Stimulated activated naive CD8-positive, alpha-beta T cell treated with anti-CD3 and anti-CD28 coated beads, Interleukin-15, Interleukin-2, amounts not matched to agents 100 U/mL and 50 U/mL, for 24 hours (primary cell): Measurements from ENCODE around the gene LSMEM2.
A peak's percentile ranks its signal among the peaks of the same experiment; 100 is the strongest.
"Not testable (repeated sequence)": the region's sequence is repeated elsewhere in the genome, so short reads cannot be mapped to it uniquely, and the experiment has no call there.

ENCODE experiments used
- ATAC-seq: fragments of 150-1000 bp; cut with Tn5 transposase; one replicate; pipeline ENCODE4 v1.10.0; 2021
- DNase-seq: peaks from one replicate; pipeline ENCODE4 v3.0.0; 2021

Gene LSMEM2

DNA sequence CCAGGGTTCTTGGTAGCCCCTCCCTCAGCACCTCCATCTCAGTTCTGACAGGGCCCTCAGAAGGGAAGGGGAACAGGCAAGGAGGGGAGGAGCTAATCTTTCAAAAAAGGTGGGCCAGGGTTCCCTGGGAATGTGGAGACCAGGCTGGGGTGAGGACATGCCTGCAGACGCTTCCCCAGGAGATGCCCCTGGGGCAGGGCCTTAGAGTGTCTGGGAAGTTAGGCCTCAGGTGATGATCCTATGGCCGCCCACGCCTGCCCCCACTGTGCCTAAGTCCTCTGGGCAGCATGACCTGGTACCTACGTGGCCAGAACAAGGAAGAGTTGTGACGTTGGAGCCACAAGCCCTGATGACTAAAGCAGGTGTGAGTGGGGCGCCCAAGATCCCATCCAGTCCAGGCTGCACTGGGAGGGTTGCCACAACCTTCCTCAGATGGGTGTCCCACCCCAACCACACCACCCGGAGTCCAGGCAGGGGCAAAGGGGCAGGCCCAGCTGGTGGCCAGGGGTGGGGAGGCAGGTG is 13.9 kb upstream of the LSMEM2 start:
- no peak for ATAC-seq
- DNase-seq: no peak

DNA sequence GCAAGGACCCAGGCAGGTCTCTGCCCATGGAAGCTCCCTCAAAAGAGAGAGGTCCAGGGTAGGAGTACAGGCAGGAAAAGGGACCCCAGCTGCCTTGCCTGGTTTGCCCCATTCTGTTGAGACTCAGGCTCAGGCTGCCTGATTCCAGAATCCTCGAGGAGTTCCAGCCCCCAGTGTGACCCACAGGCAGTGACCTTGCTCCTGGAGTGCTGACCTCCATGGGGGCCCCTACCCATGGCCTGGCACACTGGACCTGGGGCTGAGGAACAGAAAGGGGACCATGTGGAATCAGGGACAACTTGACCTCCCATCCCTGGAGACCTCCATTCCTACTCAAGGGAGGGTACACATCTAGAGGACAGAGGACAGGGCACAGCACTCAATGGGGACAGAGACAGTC is 13.3 kb upstream of the LSMEM2 start:
- DNase-seq (no peak), ATAC-seq (no peak)

DNA sequence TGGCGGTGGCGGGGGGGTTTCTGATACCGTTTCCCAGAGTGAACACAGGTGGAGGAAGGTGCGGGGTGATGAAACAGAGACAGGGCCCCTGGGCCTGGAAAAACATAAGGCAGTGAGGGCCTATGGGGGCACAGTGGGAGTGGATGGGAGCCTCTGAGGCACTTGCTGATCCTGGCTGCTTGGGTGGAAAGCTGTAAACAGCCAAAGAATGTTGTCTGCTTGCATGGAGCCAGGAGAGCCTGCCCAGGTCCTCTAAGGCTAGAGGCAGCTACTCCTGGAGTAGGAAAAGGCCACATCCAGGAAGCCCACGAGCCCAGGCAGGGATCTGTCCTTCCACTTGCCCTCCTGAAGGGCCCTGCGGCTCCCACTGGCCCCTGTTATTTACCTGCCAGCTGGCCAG is 12.9 kb upstream of the LSMEM2 start:
- ATAC-seq: no peak
- no peak for DNase-seq

DNA sequence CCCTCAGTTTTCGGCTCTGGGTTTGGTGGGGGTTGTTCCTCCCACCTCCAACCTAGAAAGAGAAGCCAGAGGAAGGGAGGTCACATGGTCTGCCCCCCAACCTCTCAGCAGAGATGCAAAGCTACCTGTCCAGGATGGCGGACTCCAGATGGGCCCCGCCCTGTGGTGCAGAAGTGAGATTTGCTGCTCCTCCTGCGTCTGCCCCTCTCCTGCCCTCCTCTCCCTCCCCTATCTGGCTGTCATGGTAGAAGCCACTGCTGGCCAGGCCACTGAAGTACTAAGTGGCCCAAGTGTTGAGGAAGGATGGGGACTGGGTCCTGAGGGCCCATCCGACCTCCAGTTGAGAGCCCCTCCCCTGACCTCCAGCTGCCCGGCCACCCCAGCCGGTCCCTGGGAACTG is 12.1 kb upstream of the LSMEM2 start:
- ATAC-seq (no peak), DNase-seq (no peak)

DNA sequence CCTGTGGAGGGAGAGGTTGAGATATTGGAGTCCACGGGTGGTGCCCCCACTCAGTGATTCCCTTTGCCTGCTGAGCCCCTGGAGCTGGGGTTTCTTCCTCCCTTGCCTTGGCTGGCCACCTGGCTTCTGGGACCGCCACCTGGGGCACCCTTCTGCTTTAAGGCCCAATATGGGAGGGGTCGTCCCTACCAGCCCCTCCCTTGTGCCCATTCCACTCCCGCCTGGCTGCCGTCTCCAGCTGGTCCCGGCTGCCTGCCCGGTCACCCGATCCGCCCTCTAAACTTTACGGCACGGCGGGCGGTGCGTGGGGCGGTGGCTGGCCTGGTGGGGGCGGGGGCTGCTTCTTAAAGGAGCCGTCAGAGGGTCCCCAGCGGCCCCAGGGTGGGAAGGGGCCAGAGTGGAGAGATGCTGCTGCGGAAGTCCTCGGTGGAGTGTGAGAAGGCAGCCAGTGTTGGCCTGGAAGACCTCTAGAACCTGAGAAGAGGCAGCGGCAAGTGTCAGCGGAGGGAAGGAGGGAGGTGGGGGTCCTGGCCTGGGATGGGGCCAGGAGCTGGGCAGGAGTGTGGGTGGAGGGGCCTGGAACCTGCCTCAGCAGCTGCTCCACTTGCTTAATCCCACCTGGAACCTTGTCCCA is 11.5 kb upstream of the LSMEM2 start:
- no peak for ATAC-seq
- no peak for DNase-seq

DNA sequence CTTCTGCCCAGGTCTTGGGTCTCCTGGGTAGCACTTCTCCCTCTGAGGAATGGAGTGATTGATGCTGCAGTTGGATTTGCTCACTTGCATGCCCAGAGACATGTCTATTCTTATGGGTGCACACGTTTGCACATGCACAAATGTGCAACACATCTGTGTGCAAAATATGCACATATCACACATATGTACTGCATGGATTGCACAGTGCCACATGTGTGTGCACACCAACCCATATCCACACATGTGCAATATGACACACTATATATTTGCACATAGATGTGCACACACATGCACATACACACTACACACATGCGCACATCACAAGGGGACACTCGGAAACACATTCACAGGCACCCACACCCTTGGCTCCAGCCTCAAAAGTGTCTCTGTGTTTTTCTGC is 10.6 kb upstream of the LSMEM2 start:
- ATAC-seq (no peak), DNase-seq (no peak)

DNA sequence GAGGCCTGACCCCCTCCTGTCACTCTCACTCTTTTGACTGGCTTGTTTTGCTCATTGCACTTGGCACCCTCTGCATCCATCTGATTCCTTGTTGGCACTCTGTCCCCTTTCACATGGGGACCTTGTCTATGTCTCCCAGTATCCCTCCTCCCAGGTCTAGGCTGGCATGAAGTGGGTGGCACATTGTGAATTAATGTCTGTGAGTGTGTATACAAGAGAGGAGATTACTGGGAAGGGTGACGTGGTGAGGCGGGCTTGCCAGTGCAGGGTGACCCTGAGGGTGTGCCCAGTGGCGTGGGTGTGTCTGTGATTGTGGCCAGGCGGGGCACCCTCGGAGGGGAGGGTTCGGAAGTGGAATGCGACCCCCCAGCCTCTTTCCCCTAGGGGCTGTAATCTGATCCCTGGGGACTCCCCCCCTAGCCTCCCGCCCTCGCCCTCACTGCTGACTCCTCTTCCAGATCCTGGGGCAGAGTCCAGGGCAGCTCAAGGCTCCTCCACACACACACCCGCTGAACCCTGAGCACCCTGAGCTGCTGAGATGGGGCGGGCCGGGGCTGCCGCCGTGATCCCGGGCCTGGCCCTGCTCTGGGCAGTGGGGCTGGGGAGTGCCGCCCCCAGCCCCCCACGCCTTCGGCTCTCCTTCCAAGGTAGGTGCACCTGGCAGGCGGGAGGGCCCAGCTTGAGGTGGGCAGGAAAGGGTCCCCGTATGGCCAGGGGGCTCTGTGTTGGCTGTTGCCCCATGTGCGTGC is 10.0 kb upstream of the LSMEM2 start, which contains the start of gene SEMA3B:
Gene SEMA3B (plus strand): TSS at position 445 of the 749 bp plus-strand sequence. CDS start 94 bp downstream, at position 539.
- ATAC-seq: no peak
- no peak for DNase-seq

DNA sequence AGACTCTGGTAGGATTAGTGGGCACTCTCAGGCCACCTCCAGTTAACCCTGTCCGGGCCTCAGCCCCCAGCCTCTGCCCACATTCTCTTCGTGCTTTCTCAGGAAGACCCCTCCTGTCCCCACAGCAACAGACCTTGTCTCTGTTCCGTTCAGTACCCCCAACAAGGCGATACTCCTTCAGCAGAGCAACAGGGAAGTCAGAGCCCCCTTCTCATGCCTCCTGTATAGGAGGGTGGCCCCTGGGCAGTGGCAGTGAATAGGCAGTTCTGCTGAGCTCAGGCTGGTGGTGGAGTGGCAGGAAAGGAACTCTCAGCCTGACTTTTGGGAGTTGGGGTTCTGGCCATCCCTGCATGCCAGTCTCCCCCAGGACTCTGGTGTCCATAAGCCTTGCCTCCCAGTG is 9.4 kb upstream of the LSMEM2 start:
- DNase-seq: no peak
- no peak for ATAC-seq

DNA sequence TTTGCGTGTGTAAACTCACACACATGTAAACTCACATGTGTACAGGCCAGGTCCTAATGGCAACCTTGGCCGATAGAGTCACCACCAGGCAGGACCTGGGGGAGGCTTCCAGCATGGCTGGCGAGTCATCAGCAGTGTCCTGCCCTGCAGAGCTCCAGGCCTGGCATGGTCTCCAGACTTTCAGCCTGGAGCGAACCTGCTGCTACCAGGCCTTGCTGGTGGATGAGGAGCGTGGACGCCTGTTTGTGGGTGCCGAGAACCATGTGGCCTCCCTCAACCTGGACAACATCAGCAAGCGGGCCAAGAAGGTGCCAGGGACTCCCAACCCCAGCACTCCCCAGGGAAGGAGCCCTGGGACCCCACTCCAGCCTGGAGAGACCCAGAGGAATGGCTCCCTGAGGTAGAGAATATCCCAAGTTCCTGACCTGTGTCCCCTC is 8.9 kb upstream of the LSMEM2 start:
- DNase-seq: no peak
- ATAC-seq: no peak

DNA sequence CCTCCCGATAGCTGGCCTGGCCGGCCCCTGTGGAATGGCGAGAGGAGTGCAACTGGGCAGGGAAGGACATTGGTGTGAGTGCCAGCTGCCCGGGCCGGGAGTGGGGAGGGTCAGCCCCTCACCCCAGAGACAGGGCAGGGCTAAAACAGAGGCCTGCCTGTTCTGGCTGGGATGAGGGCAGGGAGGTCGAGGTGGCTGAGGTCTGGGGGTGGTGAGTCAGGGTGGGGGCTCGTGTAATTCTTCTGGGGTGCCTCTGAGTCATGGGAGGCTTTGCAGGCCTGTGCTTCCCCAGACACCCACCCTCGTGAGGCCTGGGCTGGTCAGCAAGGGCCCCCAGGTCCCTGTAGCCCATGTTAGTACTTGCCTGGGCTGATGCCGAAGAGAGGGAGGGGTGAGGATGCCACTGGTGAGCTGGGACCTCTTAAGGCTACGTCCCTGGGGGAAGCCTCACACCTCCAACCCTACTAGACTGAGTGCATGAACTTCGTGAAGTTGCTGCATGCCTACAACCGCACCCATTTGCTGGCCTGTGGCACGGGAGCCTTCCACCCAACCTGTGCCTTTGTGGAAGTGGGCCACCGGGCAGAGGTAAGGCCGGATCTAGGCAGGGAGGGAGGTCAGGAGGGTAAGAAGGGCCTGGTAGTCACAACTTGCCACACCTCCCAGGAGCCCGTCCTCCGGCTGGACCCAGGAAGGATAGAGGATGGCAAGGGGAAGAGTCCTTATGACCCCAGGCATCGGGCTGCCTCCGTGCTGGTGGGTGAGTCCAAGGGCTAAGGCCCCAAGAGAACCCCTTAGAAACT is 8.3 kb upstream of the LSMEM2 start:
- ATAC-seq (no peak), DNase-seq (no peak)

DNA sequence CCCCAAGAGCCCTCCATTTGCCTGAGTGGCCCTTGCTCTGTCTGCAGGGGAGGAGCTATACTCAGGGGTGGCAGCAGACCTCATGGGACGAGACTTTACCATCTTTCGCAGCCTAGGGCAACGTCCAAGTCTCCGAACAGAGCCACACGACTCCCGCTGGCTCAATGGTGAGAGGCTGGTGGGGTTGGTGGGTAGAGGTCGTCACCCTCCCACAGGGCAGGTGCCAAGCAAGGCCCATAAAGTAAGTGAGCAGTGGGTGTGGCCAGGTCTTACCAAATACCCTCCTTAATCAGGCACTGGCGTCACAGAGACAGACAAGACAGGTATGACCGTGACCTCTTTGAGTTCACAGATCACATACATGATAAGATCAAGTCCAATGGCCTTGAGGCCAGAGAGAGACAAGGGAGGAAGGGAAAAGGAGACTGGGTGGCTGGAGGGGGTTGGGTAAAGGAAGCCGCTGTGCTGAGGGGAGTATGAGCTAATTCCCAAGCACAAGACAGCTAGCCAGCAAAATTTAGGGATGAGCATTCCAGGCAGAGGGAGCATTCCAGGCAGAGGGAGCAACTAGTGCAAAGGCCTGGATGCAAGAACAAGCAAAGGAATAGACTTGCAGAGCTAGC is 7.5 kb upstream of the LSMEM2 start:
- ATAC-seq: no peak
- DNase-seq: no peak

DNA sequence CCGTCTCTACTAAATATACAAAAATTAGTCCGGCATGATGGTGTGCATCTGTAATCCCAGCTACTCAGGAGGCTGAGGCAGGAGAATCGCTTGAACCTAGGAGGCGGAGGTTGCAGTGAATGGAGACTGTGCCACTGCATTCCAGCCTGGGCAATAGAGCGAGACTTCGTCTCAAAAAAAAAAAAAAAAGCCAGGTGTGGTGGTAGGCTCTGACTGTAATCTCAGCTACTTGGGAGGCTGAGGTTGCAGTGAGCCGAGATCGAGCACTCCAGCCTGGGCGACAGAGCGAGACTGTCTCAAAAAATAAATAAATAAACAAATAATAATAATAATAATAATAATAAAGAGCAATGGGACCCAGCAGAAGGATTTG is 6.4 kb upstream of the LSMEM2 start:
- DNase-seq, ATAC-seq: not testable (repeated sequence)

DNA sequence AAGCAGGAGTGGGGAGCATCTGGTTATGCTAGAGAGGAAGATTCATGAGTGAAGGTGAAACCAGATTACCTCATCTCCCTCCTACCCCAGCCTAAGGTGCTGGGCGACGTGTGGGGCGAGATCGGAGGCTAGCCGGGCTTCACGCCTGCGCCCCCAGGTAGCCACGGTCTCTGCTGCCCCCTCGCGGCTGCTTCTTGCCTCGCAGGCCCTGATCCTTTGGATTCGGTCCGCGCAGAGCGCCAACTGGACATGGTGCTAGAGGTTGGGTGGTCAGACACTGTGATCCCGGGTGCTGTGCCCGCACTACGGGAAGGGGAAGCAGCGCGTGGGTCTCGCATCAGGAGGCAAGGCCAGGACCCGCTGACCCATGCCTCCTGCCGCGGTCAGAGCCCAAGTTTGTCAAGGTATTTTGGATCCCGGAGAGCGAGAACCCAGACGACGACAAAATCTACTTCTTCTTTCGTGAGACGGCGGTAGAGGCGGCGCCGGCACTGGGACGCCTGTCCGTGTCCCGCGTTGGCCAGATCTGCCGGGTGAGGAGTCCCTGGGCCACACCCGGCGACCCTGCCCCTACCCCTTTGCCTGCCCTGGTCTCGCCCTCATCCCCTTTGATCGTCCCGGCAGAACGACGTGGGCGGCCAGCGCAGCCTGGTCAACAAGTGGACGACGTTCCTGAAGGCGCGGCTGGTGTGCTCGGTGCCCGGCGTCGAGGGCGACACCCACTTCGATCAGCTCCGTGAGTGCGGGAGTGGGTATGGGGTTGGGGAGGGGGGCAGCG is 5.8 kb upstream of the LSMEM2 start:
- DNase-seq: peak; percentile 96
- peak; percentile 90 for ATAC-seq

DNA sequence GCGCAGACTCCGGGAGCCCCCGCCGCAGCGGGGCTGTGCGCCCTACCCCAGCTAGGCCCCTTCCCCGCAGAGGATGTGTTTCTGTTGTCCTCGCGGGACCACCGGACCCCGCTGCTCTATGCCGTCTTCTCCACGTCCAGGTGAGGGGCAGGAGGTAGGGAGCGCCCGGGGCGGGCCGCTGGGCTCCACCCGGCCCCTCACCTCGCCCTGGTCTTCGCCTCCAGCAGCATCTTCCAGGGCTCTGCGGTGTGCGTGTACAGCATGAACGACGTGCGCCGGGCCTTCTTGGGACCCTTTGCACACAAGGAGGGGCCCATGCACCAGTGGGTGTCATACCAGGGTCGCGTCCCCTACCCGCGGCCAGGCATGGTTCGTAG is 5.2 kb upstream of the LSMEM2 start:
- DNase-seq (no peak), ATAC-seq (no peak)

DNA sequence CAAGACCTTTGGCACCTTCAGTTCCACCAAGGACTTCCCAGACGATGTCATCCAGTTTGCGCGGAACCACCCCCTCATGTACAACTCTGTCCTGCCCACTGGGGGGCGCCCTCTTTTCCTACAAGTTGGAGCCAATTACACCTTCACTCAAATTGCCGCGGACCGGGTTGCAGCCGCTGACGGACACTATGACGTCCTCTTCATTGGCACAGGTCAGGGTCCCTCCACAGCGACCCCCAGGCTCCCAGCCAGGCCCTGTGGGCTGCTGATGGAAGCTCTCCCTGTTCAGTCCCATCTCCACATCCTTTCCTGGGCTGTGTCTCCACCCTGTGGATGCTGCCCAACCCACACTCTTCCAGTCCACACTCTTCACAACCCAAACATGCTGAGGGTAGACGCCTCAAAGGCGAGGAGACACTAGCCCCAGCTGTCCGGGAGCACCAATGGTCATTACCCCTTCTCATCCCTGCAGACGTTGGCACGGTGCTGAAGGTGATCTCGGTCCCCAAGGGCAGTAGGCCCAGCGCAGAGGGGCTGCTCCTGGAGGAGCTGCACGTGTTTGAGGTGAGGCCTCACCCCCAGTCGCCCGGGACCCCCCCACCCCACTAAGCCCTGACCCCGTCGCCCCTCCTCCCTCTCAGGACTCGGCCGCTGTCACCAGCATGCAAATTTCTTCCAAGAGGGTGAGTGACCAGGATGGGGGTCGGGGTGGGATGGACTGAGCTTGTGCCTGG is 4.3 kb upstream of the LSMEM2 start:
- ATAC-seq (peak; percentile 34), DNase-seq (peak; percentile 84)

DNA sequence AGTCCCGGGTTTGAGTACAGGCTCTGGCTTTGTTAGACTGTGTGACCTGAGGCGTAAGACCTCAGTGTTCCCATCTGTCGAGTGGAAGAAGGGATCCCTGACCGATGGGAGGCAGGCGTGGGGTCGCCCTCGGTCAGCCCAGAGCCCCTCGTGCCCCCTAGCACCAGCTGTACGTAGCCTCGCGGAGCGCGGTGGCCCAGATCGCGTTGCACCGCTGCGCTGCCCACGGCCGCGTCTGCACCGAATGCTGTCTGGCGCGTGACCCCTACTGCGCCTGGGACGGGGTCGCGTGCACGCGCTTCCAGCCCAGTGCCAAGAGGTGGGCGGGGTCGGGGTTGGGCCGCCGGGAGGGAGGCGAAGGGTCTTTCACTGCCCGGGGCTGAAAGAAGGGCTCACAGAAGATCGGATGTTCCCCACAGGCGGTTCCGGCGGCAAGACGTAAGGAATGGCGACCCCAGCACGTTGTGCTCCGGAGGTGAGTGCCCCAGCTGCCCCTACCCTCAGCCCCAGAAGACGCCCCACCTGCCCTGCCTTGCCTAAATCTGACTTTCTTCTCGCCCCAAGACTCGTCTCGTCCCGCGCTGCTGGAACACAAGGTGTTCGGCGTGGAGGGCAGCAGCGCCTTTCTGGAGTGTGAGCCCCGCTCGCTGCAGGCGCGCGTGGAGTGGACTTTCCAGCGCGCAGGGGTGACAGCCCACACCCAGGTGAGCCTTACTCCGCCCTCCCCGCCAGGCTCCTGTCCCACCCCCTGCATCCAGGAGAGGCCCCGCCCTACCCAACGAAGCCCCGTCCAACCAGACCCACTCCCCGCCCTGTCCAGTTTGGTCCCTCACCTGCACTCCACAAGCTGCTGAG is 3.5 kb upstream of the LSMEM2 start:
- ATAC-seq (no peak), DNase-seq (no peak)

DNA sequence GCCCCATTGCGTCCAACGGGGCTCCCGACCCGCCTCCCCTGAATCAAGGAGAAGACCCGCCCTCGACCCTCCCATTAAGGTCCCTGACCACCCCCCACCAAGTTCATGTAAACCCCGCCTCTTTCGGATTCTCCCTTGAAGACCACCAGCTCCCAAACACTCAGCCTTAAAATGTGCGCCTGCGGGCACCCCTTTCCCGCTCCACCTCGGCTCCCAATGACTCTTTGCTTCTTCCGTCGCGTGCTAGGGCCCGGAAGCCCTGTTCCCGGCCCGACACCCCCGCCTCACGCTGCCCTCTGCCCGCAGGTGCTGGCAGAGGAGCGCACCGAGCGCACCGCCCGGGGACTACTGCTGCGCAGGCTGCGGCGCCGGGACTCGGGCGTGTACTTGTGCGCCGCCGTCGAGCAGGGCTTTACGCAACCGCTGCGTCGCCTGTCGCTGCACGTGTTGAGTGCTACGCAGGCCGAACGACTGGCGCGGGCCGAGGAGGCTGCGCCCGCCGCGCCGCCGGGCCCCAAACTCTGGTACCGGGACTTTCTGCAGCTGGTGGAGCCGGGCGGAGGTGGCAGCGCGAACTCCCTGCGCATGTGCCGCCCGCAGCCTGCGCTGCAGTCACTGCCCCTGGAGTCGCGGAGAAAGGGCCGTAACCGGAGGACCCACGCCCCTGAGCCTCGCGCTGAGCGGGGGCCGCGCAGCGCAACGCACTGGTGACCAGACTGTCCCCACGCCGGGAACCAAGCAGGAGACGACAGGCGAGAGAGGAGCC is 2.7 kb upstream of the LSMEM2 start:
- DNase-seq: peak; percentile 24
- no peak for ATAC-seq

DNA sequence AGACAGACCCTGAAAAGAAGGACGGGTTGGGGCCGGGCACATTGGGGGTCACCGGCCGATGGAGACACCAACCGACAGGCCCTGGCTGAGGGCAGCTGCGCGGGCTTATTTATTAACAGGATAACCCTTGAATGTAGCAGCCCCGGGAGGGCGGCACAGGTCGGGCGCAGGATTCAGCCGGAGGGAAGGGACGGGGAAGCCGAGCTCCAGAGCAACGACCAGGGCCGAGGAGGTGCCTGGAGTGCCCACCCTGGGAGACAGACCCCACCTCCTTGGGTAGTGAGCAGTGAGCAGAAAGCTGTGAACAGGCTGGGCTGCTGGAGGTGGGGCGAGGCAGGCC is 2.2 kb upstream of the LSMEM2 start:
- no peak for DNase-seq
- ATAC-seq: no peak

DNA sequence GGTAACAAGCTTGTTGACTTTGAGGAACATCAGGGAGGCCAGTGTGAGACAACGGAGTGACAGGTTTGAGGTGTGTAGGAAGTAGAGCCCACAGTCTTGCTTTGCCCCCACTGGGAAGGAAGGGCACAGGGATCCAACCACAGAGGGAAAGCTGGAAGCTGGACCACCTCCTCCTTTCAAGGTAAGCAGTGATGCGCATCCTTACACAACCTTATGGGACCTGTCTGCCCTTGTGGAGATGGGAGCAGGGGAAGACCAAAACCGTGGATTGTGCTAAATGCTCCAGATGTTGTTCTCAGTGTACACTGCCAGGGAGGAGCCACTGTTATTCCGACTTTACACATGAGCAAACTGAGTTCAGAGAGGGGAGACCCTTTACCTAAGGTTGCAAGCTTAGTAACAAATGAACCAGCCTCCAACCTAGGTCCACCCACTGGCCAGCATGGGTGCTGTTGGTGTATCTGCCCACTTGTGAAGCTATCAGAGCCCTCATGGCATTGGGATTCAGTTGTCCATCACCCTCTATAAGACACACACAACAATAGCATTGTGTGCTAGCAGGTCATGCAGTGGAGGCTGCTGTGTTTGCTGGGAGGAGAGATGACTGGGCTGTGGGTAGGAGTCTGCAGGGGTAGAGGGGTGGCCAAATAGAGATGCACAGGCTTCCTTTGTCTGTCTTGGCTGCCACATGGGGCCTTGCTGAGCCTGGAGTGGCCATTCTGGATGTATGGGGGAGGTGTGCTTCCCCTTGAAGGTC is 586 bp upstream of the LSMEM2 start:
- ATAC-seq: peak; percentile 14
- DNase-seq: no peak
